ENCODE measurements around the gene ARID1A. TPM values are rescaled to one million over a fixed set of nuclear protein-coding genes. Genes with fewer than 3 reads are reported as not detected.

ARID1A gene
- total and polyA plus RNA-seq, 9 of the 15 experiments (the other 6 are each of a cell fraction or from before 2014, with no cell fraction given): 8.3 to 88.3 (median 22.5) TPM

DNA sequence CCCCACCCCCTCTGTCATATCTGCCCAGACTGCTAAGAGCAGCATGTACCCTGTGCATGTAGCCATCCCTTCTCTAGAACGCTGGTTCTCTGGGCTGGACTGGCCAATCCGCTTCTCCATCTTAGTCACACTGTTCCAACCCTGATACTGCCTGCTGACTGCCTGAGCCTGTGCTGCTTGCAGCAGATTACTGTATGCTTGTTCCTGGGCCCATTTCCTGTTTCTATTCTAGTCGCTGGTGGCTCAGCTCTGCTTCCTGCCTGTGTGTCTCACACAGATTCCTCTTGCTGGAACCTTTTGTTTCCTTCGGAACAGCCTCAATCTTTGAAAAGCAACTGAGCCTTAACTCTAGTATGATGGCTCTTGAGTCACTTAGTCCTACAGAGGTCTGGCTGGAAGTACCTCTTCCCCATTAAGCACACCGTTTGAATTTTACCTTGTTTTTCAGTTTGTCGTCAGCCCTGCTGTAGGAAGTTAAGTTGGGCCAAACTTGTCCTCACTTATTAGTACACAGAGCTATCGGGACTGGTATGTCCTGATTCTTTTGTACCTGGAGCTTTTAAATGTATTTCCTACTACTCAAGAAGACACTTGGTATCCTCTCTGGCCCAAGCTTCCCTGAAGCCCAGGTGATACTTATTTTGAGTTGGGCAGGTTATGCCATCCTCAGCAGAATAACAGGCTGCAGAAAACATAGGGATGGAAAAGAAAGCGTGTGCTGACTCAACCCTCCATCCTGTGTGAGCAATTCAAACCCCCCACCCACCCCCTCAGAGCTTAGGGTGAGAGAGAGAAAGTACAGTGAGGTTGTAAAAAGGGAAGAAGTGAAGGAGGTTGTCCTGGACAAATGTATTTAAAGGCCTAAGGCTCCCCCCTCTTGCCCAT is 48.5 kb downstream of the ARID1A start (continued):
- TF ChIP-seq CTBP1 (IDR thresholded peaks at IDR 0.05; ENCODE audit: borderline replicate concordance): peak; percentile 96
- TF ChIP-seq, protein P1, sequence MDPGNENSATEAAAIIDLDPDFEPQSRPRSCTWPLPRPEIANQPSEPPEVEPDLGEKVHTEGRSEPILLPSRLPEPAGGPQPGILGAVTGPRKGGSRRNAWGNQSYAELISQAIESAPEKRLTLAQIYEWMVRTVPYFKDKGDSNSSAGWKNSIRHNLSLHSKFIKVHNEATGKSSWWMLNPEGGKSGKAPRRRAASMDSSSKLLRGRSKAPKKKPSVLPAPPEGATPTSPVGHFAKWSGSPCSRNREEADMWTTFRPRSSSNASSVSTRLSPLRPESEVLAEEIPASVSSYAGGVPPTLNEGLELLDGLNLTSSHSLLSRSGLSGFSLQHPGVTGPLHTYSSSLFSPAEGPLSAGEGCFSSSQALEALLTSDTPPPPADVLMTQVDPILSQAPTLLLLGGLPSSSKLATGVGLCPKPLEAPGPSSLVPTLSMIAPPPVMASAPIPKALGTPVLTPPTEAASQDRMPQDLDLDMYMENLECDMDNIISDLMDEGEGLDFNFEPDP (CRISPR knock-in tag; IDR thresholded peaks at IDR 0.05): no peak
- TF ChIP-seq NRF1 (conservative IDR thresholded peaks at IDR 0.05 in 1 of 2, IDR thresholded peaks at IDR 0.05 in 1 of 2): peak; percentile 74 to 78
- TF ChIP-seq TOE1 (IDR thresholded peaks at IDR 0.05; ENCODE audit: borderline replicate concordance): peak; percentile 72
- TF ChIP-seq TOE1 (CRISPR knock-in tag; IDR thresholded peaks at IDR 0.05; ENCODE audit: borderline replicate concordance, low read depth): no peak
- TF ChIP-seq HEY1 (CRISPR knock-in tag; IDR thresholded peaks at IDR 0.05; ENCODE audit: borderline replicate concordance): peak; percentile 45; the same call in 1 of the 2 replicates
- TF ChIP-seq RBM25 (IDR thresholded peaks at IDR 0.05; ENCODE audit: low read depth, low read length, severe bottlenecking): peak; percentile 71
- no peak for TF ChIP-seq ZNF408 (CRISPR knock-in tag; IDR thresholded peaks at IDR 0.05; ENCODE audit: low read depth)
- TF ChIP-seq, protein P2, sequence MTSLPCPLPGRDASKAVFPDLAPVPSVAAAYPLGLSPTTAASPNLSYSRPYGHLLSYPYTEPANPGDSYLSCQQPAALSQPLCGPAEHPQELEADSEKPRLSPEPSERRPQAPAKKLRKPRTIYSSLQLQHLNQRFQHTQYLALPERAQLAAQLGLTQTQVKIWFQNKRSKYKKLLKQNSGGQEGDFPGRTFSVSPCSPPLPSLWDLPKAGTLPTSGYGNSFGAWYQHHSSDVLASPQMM (CRISPR knock-in tag; IDR thresholded peaks at IDR 0.05): no peak
- no peak for TF ChIP-seq SRSF3 (IDR thresholded peaks at IDR 0.05; ENCODE audit: insufficient read depth, low read length)
- TF ChIP-seq CCNT2 (IDR thresholded peaks at IDR 0.05; ENCODE audit: borderline replicate concordance, extremely low read depth, insufficient read length, low read depth, low read length): no peak
- TF ChIP-seq ZNF23 (CRISPR knock-in tag; IDR thresholded peaks at IDR 0.05): no peak
- TF ChIP-seq NFATC3 (IDR thresholded peaks at IDR 0.05): 0 out of 2 replicates have a peak, but pooled peaks have one; percentile 28
- no peak for TF ChIP-seq SNAPC5 (CRISPR knock-in tag; IDR thresholded peaks at IDR 0.05)
- no peak for TF ChIP-seq HNRNPLL (IDR thresholded peaks at IDR 0.05; ENCODE audit: low read depth, low read length, poor library complexity, severe bottlenecking)
- no peak for TF ChIP-seq ZNF232 (CRISPR knock-in tag; IDR thresholded peaks at IDR 0.05)

All from K562 (cell line).